GM23338 (cell line): ENCODE measurements around the gene PNMA1. TPM values are rescaled to one million over a fixed set of nuclear protein-coding genes. Genes with fewer than 3 reads are reported as not detected.
A peak's percentile ranks its signal among the peaks of the same experiment; 100 is the strongest.

Experiments
- ATAC-seq: fragments of 200-7000 bp; cut with Tn5 transposase; 3 replicates; pipeline ENCODE4 v1.9.1; 2020
- DNase-seq: peaks from one replicate; pipeline ENCODE4 v3.0.0-alpha.2; 2015; ENCODE audit warnings: low spot score
- H2AFZ ChIP-seq: fragments of 200-600 bp; sonication (generic); 2 replicates; pipeline ENCODE4 v1.8.0; 2016; ENCODE audit warnings: antibody characterized with exemption, mild to moderate bottlenecking, moderate library complexity
- H3F3A ChIP-seq: fragments of 200-600 bp; sonication (generic); replicated peaks from 2 replicates; pipeline ENCODE4 v1.8.0; 2017; ENCODE audit warnings: antibody characterized with exemption, mixed run types, low read depth
- H3K27ac ChIP-seq: fragments of 200-600 bp; sonication (generic); 2 replicates; pipeline ENCODE4 v1.6.1; 2016; ENCODE audit warnings: low read depth
- H3K27me3 ChIP-seq: fragments of 200-600 bp; sonication (generic); 2 replicates; pipeline ENCODE4 v1.8.0; 2016; ENCODE audit warnings: mild to moderate bottlenecking, mixed run types, moderate library complexity; ENCODE audit not compliant: insufficient read depth
- H3K36me3 ChIP-seq: fragments of 200-600 bp; sonication (generic); 2 replicates; pipeline ENCODE4 v1.8.0; 2016; ENCODE audit warnings: mild to moderate bottlenecking; ENCODE audit not compliant: insufficient read depth
- H3K4me1 ChIP-seq: fragments of 200-600 bp; sonication (generic); 2 replicates; pipeline ENCODE4 v1.8.0; 2016; ENCODE audit warnings: mild to moderate bottlenecking, moderate library complexity; ENCODE audit not compliant: insufficient read depth
- H3K4me2 ChIP-seq: fragments of 200-600 bp; sonication (generic); 2 replicates; pipeline ENCODE4 v1.7.1; 2017; ENCODE audit warnings: mixed run types
- H3K4me3 ChIP-seq: fragments of 200-600 bp; sonication (generic); 2 replicates; pipeline ENCODE4 v1.6.1; 2016; ENCODE audit warnings: mixed run types
- H3K79me2 ChIP-seq: fragments of 200-600 bp; sonication (generic); replicated peaks from 2 replicates; pipeline ENCODE4 v1.8.0; 2017; ENCODE audit warnings: mild to moderate bottlenecking; ENCODE audit not compliant: insufficient read depth
- H3K9me2 ChIP-seq: fragments of 200-600 bp; sonication (generic); 2 replicates; pipeline ENCODE4 v1.8.0; 2017; ENCODE audit not compliant: insufficient read depth
- H4K20me1 ChIP-seq: fragments of 200-600 bp; sonication (generic); replicated peaks from 2 replicates; pipeline ENCODE4 v1.8.0; 2017; ENCODE audit warnings: mild to moderate bottlenecking; ENCODE audit not compliant: insufficient read depth
- H3K27ac Mint-ChIP-seq: 2 replicates; pipeline ENCODE4 v1.8.0; 2020; ENCODE audit warnings: inconsistent platforms, mild to moderate bottlenecking, moderate library complexity, mixed read lengths
- H3K27me3 Mint-ChIP-seq: 3 replicates; pipeline ENCODE4 v1.8.0; 2022; ENCODE audit warnings: low read depth, mild to moderate bottlenecking, moderate library complexity, mixed read lengths, inconsistent platforms; ENCODE audit not compliant: insufficient read depth, poor library complexity
- H3K36me3 Mint-ChIP-seq: 3 replicates; pipeline ENCODE4 v1.8.0; 2021; ENCODE audit warnings: low read depth, mild to moderate bottlenecking, inconsistent platforms, moderate library complexity, mixed read lengths
- H3K4me1 Mint-ChIP-seq: 3 replicates; pipeline ENCODE4 v1.8.0; 2020; ENCODE audit warnings: mild to moderate bottlenecking, inconsistent platforms, mixed read lengths
- H3K4me3 Mint-ChIP-seq: 3 replicates; pipeline ENCODE4 v1.8.0; 2021; ENCODE audit warnings: moderate library complexity, mild to moderate bottlenecking, inconsistent platforms, mixed read lengths
- H3K9me3 Mint-ChIP-seq: 3 replicates; pipeline ENCODE4 v1.8.0; 2020; ENCODE audit warnings: moderate library complexity, mild to moderate bottlenecking, inconsistent platforms, mixed read lengths
- CREB1 ChIP-seq: fragments of 250-450 bp; sonication (Bioruptor Pico); IDR thresholded peaks from 2 replicates; pipeline ENCODE4 v1.5.0; 2020; ENCODE audit warnings: low read depth, mild to moderate bottlenecking, moderate library complexity
- EZH2 ChIP-seq: fragments of 200-600 bp; sonication (generic); IDR thresholded peaks from one replicate; pipeline ENCODE4 v1.8.0; 2017; ENCODE audit warnings: antibody characterized with exemption, mild to moderate bottlenecking, low read depth; ENCODE audit not compliant: unreplicated experiment
- EZH2phosphoT487 ChIP-seq: fragments of 200-600 bp; sonication (generic); IDR thresholded peaks from one replicate; pipeline ENCODE4 v1.8.1; 2018; ENCODE audit warnings: antibody characterized with exemption; ENCODE audit not compliant: unreplicated experiment
- JUNB ChIP-seq: IDR thresholded peaks from one replicate; pipeline ENCODE4 v1.6.1; 2016; ENCODE audit warnings: antibody characterized with exemption; ENCODE audit not compliant: unreplicated experiment
- NANOG ChIP-seq: IDR thresholded peaks from 2 replicates; pipeline ENCODE4 v1.6.1; 2016; ENCODE audit warnings: antibody characterized with exemption, borderline replicate concordance
- POLR2AphosphoS5 ChIP-seq: IDR thresholded peaks from 2 replicates; pipeline ENCODE4 v1.6.1; 2016; ENCODE audit warnings: antibody characterized with exemption, low read depth
- STAT1 ChIP-seq: IDR thresholded peaks from one replicate; pipeline ENCODE4 v1.6.1; 2016; ENCODE audit warnings: antibody characterized with exemption; ENCODE audit not compliant: unreplicated experiment
- ZNF114 ChIP-seq: fragments of 250-450 bp; sonication (Bioruptor Pico); IDR thresholded peaks from 2 replicates; pipeline ENCODE4 v1.5.0; 2020; ENCODE audit warnings: mild to moderate bottlenecking, moderate library complexity
- ZNF331 ChIP-seq: fragments of 250-450 bp; sonication (Bioruptor Pico); IDR thresholded peaks from 2 replicates; pipeline ENCODE4 v1.5.0; 2020; ENCODE audit warnings: low read depth, mild to moderate bottlenecking, moderate library complexity
- polyA plus RNA-seq: library from polyadenylated mRNA; unstranded; fragments of >200 nt; fragmentation: Nextera tagmentation; extraction: Ambion mirVana; gene quantifications from 2 replicates; pipeline ENCODE4 v1.2.1, GENCODE V29; 2016
- total RNA-seq: library from RNA; depleted of rRNA; stranded (reverse); fragments of >200 nt; shearing (Covaris generic); gene quantifications from 2 replicates; pipeline ENCODE4 v1.2.3, GENCODE V29; 2014
- TF ChIP-seq, protein P1 (sequence below), 2 experiments: fragments of 200-600 bp in 1 of 2; sonication (generic) in 1 of 2; conservative IDR thresholded peaks; 2 replicates each; pipeline versions ENCODE4 v1.5.1 to v1.6.1; 2016 to 2017; ENCODE audit warnings: antibody characterized with exemption in 2 of 2, low read depth in 2 of 2, mild to moderate bottlenecking in 2 of 2, moderate library complexity in 1 of 2
- TF ChIP-seq, protein P2 (sequence below): IDR thresholded peaks from one replicate; pipeline ENCODE4 v1.6.1; 2018; ENCODE audit warnings: antibody characterized with exemption; ENCODE audit not compliant: unreplicated experiment
- TF ChIP-seq, protein P3 (sequence below): IDR thresholded peaks from 2 replicates; pipeline ENCODE4 v1.6.1; 2016; ENCODE audit warnings: antibody characterized with exemption
- TF ChIP-seq, protein P4 (sequence below): fragments of 250-450 bp; sonication (Bioruptor Pico); IDR thresholded peaks from 2 replicates; pipeline ENCODE4 v1.5.0; 2020; ENCODE audit warnings: mild to moderate bottlenecking, moderate library complexity

Gene PNMA1
- total and polyA plus RNA-seq, 2 experiments from 2014 or later = 18.2 to 32.9 TPM

DNA sequence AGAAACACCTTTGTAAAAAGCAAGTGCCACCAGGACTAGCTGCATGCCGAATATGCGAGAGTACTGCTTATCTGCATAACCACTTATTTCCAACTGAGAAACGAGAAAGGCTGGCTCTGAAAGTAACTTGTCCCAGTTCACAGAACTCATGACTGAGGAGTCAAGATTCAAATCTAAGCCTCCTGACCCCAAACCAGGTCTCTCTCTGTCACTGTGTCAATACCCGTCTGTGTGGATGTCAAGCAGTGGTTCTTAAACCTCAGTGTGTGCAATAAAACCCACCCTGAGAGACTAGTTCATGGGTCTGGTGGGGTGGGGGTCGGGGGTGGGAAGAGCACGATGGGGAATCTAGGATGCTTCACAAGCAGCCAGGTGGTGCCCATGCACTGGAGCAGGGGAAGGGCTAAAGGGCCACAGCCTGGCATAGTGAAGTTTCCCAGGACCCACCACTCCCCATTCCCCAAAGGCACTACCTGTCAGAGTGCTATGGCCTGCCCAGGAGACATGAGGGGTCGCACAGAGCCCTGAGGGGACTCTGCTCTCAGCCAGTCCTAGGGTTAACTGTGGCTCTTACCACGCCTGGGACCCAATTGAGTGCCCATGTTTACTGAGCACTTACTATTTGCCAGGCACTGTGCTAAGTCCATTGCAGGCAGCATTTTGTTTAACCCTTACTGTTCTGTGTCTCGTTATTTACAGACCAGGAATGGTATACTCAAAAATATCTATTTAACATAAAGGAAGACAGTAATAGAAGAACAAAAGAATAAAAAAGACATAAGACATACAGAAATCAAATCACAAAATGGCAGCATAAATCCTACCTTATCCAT is 33.4 kb upstream of the PNMA1 start:
- H3K9me2 ChIP-seq = 0 out of 2 replicates have a peak, but pooled peaks cover 5% of the 10 kb centered on the region
- Mint-ChIP-seq H3K27me3 (peaks cover 16% of the 10 kb centered on the region), H3K4me3 (no peak overlapping the region; the same call in 2 of the 3 replicates), H3K4me1 (peaks cover 57% of the 10 kb centered on the region), H3K36me3 (no peaks in the 10 kb centered on the region), H3K9me3 (no peaks in the 10 kb centered on the region), H3K27ac (peak overlapping the region; percentile 47; the same call in 1 of the 2 replicates)
- peaks cover 44% of the 10 kb centered on the region for H3K79me2 ChIP-seq
- no peaks in the 10 kb centered on the region for H3K36me3 ChIP-seq
- H3K27me3 ChIP-seq = no peaks in the 10 kb centered on the region
- peak overlapping the region; percentile 42 for H3K4me2 ChIP-seq
- peaks cover 3% of the 10 kb centered on the region; the same call in 1 of the 2 replicates for H3F3A ChIP-seq
- H4K20me1 ChIP-seq = peaks cover 7% of the 10 kb centered on the region; the same call in 1 of the 2 replicates
- peak overlapping the region; percentile 9; the same call in 1 of the 2 replicates for H3K4me3 ChIP-seq
- H3K4me1 ChIP-seq = peaks cover 21% of the 10 kb centered on the region
- ATAC-seq (no peak; the same call in 2 of the 3 replicates), DNase-seq (no peak)
- TF ChIP-seq ZNF331 (CRISPR knock-in tag) = no peak
- TF ChIP-seq, protein P1, sequence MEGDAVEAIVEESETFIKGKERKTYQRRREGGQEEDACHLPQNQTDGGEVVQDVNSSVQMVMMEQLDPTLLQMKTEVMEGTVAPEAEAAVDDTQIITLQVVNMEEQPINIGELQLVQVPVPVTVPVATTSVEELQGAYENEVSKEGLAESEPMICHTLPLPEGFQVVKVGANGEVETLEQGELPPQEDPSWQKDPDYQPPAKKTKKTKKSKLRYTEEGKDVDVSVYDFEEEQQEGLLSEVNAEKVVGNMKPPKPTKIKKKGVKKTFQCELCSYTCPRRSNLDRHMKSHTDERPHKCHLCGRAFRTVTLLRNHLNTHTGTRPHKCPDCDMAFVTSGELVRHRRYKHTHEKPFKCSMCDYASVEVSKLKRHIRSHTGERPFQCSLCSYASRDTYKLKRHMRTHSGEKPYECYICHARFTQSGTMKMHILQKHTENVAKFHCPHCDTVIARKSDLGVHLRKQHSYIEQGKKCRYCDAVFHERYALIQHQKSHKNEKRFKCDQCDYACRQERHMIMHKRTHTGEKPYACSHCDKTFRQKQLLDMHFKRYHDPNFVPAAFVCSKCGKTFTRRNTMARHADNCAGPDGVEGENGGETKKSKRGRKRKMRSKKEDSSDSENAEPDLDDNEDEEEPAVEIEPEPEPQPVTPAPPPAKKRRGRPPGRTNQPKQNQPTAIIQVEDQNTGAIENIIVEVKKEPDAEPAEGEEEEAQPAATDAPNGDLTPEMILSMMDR (conservative IDR thresholded peaks at IDR 0.05; ENCODE audit: low read depth in 2 of 2) = no peak
- TF ChIP-seq NANOG = no peak
- TF ChIP-seq, protein P2, sequence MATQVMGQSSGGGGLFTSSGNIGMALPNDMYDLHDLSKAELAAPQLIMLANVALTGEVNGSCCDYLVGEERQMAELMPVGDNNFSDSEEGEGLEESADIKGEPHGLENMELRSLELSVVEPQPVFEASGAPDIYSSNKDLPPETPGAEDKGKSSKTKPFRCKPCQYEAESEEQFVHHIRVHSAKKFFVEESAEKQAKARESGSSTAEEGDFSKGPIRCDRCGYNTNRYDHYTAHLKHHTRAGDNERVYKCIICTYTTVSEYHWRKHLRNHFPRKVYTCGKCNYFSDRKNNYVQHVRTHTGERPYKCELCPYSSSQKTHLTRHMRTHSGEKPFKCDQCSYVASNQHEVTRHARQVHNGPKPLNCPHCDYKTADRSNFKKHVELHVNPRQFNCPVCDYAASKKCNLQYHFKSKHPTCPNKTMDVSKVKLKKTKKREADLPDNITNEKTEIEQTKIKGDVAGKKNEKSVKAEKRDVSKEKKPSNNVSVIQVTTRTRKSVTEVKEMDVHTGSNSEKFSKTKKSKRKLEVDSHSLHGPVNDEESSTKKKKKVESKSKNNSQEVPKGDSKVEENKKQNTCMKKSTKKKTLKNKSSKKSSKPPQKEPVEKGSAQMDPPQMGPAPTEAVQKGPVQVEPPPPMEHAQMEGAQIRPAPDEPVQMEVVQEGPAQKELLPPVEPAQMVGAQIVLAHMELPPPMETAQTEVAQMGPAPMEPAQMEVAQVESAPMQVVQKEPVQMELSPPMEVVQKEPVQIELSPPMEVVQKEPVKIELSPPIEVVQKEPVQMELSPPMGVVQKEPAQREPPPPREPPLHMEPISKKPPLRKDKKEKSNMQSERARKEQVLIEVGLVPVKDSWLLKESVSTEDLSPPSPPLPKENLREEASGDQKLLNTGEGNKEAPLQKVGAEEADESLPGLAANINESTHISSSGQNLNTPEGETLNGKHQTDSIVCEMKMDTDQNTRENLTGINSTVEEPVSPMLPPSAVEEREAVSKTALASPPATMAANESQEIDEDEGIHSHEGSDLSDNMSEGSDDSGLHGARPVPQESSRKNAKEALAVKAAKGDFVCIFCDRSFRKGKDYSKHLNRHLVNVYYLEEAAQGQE = no peak
- no peak for TF ChIP-seq EZH2
- TF ChIP-seq STAT1 = no peak
- TF ChIP-seq, protein P3, sequence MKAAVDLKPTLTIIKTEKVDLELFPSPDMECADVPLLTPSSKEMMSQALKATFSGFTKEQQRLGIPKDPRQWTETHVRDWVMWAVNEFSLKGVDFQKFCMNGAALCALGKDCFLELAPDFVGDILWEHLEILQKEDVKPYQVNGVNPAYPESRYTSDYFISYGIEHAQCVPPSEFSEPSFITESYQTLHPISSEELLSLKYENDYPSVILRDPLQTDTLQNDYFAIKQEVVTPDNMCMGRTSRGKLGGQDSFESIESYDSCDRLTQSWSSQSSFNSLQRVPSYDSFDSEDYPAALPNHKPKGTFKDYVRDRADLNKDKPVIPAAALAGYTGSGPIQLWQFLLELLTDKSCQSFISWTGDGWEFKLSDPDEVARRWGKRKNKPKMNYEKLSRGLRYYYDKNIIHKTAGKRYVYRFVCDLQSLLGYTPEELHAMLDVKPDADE = no peak
- no peak for TF ChIP-seq JUNB
- TF ChIP-seq, protein P4, sequence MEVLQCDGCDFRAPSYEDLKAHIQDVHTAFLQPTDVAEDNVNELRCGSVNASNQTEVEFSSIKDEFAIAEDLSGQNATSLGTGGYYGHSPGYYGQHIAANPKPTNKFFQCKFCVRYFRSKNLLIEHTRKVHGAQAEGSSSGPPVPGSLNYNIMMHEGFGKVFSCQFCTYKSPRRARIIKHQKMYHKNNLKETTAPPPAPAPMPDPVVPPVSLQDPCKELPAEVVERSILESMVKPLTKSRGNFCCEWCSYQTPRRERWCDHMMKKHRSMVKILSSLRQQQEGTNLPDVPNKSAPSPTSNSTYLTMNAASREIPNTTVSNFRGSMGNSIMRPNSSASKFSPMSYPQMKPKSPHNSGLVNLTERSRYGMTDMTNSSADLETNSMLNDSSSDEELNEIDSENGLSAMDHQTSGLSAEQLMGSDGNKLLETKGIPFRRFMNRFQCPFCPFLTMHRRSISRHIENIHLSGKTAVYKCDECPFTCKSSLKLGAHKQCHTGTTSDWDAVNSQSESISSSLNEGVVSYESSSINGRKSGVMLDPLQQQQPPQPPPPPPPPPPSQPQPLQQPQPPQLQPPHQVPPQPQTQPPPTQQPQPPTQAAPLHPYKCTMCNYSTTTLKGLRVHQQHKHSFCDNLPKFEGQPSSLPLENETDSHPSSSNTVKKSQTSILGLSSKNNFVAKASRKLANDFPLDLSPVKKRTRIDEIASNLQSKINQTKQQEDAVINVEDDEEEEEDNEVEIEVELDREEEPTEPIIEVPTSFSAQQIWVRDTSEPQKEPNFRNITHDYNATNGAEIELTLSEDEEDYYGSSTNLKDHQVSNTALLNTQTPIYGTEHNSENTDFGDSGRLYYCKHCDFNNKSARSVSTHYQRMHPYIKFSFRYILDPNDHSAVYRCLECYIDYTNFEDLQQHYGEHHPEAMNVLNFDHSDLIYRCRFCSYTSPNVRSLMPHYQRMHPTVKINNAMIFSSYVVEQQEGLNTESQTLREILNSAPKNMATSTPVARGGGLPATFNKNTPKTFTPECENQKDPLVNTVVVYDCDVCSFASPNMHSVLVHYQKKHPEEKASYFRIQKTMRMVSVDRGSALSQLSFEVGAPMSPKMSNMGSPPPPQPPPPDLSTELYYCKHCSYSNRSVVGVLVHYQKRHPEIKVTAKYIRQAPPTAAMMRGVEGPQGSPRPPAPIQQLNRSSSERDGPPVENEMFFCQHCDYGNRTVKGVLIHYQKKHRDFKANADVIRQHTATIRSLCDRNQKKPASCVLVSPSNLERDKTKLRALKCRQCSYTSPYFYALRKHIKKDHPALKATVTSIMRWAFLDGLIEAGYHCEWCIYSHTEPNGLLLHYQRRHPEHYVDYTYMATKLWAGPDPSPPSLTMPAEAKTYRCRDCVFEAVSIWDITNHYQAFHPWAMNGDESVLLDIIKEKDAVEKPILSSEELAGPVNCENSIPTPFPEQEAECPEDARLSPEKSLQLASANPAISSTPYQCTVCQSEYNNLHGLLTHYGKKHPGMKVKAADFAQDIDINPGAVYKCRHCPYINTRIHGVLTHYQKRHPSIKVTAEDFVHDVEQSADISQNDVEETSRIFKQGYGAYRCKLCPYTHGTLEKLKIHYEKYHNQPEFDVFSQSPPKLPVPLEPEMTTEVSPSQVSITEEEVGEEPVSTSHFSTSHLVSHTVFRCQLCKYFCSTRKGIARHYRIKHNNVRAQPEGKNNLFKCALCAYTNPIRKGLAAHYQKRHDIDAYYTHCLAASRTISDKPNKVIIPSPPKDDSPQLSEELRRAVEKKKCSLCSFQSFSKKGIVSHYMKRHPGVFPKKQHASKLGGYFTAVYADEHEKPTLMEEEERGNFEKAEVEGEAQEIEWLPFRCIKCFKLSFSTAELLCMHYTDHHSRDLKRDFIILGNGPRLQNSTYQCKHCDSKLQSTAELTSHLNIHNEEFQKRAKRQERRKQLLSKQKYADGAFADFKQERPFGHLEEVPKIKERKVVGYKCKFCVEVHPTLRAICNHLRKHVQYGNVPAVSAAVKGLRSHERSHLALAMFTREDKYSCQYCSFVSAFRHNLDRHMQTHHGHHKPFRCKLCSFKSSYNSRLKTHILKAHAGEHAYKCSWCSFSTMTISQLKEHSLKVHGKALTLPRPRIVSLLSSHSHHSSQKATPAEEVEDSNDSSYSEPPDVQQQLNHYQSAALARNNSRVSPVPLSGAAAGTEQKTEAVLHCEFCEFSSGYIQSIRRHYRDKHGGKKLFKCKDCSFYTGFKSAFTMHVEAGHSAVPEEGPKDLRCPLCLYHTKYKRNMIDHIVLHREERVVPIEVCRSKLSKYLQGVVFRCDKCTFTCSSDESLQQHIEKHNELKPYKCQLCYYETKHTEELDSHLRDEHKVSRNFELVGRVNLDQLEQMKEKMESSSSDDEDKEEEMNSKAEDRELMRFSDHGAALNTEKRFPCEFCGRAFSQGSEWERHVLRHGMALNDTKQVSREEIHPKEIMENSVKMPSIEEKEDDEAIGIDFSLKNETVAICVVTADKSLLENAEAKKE = no peak
- TF ChIP-seq ZNF114 = no peak
- TF ChIP-seq CREB1 (CRISPR knock-in tag) = no peak
- TF ChIP-seq EZH2phosphoT487 = no peak
- TF ChIP-seq POLR2AphosphoS5 = no peak
- H3K27ac ChIP-seq = no peak overlapping the region
- H2AFZ ChIP-seq = no peak overlapping the region
